Stimulated activated CD8-positive, alpha-beta memory T cell treated with anti-CD3 and anti-CD28 coated beads, Interleukin-12 subunit alpha, Interleukin-12 subunit beta, amount 100 ng/mL, for 24 hours (primary cell): ENCODE results near the gene PCCA.
"Not testable (repeated sequence)": the region's sequence is repeated elsewhere in the genome, so short reads cannot be mapped to it uniquely, and the experiment has no call there.

Source experiments
- DNase-seq: peaks from one replicate; pipeline ENCODE4 v3.0.0-alpha.2; 2020; ENCODE audit errors: extremely low read depth

Gene PCCA

DNA sequence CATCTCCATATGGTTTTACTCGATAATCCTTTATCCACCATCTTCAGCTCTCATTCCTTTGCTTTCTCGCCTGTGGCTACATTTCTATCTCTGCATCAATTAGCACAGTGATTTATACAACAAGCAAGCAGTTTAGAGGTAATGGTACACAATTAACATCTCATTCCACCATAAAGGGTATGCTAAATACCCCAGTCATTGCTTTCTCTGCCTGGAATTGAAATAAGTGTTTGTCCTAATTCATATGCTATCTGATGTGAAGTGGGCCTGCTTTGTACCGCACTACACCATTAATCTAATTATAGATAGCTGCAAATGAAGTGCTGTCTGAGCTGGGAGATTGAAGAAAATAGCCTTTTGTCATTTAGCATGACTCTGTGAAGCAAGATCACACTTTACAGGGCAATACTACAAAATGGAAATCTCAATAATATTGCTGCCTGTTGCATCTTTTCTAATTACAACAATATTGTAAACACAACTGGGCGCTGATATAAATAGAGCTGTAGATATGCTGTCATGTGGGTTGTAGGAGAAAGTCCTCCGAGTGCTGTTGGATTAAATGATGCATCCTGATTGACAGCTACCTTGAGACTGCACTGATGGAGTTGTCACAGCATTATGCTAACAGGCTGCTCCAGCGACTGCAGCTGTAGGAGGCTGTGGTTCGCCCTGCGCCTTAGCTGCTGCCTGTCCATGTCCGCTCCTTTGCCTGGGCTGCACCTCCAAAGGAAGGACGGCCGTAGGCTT lies 421.5 kb downstream of the PCCA start:
- DNase-seq: no peak

GRCh38 chr13:100511466-100511865 lies 422.6 kb downstream of the PCCA start:
- DNase-seq: no peak

GRCh38 chr13:100512422-100512821 lies 423.5 kb downstream of the PCCA start:
- DNase-seq: no peak

DNA sequence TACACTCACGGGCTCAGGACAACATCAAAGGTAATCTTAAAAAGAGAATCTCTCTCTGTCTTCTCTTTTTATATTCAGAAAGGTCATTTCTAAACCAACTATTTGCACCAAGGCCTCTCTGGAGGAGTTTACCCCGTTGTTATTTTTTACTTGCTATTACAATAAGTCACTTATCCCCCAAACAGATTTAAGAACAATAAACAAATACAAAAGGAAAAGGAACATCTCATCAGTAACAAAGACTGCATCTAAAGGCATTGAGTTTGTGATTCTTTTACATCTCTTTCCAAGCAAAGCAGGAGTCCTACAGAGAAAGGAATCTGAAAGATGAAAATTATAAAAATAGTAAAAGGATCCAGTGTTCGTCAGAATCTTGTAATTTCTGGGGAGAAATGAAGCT lies 424.3 kb downstream of the PCCA start:
- DNase-seq: no peak

GRCh38 chr13:100513987-100514670 lies 425.2 kb downstream of the PCCA start:
- DNase-seq: no peak

- peak; percentile 21 for DNase-seq
Observed at GRCh38 chr13:100514788-100515409, 426.0 kb downstream of the PCCA start.

DNA sequence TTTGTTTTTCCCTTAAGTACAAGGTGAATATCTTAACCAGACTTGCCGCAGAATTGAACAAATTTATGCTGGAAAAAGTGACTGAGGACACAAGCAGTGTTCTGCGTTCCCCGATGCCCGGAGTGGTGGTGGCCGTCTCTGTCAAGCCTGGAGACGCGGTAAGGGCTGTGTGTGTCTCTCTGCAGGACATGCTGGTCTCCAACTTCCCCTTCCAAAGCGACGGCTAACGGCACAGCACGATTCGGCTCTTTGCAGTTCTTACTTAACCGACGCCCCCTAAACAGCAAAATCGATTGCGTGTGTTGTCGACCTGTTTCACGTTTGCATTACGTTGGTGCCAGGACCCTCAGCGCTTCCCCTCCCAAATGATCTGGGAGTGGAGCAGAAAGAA lies 426.5 kb downstream of the PCCA start:
- no peak for DNase-seq

GRCh38 chr13:100517135-100517534 lies 428.2 kb downstream of the PCCA start:
- DNase-seq: no peak

GRCh38 chr13:100517728-100518127 lies 428.8 kb downstream of the PCCA start:
- DNase-seq: no peak

DNA sequence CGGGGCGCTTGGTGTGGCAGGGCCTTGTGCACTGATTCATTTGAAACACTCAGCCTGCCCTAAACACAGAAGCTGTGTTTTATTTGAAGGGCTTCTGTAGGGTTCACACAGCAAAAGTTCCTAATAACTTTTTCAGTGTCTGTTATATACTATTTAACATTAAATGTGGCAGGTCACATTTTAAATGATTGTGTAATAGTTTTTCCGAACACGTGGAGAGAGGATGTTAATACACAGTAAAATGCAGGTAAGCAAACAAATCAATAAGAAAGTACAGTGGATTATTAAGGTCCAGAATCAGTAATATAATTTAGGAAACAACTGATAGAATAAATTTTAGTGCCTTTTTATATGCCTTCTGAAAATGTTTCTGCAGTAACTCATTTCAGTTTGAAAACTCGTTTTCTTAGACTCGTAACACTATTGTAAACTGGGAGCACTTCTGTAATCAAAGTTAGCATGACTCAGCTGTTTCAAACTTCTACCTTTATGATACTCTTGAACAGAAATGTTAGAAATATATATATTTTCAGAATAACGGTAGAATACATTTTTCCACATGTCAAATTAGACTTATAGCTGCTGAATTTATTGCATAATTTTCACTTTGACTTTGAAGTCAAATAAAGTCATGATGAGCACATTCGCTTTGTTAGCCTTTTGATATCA lies 429.6 kb downstream of the PCCA start:
- DNase-seq: no peak

DNA sequence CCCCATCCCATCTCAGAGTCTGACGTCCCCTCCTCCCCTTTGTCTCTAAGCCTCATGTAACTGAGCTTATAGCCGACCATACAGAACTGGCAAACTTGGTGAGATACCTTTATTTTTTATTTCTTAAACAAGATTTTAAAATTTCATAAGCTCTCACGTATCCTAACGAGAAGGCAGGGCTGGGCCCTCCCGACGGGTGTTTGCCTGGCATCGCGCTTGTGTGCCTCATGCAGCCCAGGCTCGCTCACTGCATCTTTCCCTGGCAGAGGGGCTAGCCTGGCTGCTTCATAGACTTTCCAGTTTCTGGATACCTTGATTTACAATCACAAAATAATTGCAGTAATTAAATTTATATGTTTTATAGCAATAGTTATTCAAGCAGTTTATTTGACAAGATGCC lies 430.7 kb downstream of the PCCA start:
- DNase-seq: no peak

GRCh38 chr13:100520936-100521850 lies 432.3 kb downstream of the PCCA start:
- DNase-seq: no peak

GRCh38 chr13:100521851-100522617 lies 433.1 kb downstream of the PCCA start:
- DNase-seq: no peak

DNA sequence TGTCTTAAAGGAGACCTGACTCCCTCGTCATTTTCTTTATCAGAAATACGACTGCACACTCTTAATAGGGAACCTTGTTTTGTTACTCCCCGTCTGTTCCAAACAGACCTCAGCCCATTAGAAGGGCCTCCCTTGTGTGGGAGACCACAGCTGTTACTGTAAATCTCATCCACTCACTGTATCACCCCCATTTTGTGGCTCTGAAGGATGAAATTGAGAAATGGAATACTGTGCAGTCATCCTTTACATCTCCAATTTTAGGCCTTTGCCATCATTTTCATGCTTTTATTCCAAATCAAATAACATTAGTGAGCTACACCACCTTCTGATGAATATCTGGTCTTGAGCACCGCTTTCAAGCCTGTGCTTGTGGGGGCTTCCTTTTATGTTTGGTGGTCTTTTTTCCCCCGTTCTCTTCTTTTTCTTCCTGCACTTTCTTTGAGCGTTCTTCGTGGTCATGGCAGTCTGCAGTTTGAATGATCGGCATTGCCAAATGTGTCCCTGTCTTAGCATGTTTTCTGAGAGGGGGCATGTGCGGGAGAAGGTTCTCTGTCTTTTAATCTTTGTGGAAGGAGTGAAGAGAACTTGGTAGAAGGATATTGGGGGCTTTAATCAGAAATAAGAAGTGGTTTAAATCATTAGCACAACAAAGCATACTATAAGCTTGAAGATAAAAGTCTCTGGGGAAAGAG lies 433.9 kb downstream of the PCCA start:
- no peak for DNase-seq

- DNase-seq: no peak
Observed at GRCh38 chr13:100523411-100523810, 434.5 kb downstream of the PCCA start.

DNA sequence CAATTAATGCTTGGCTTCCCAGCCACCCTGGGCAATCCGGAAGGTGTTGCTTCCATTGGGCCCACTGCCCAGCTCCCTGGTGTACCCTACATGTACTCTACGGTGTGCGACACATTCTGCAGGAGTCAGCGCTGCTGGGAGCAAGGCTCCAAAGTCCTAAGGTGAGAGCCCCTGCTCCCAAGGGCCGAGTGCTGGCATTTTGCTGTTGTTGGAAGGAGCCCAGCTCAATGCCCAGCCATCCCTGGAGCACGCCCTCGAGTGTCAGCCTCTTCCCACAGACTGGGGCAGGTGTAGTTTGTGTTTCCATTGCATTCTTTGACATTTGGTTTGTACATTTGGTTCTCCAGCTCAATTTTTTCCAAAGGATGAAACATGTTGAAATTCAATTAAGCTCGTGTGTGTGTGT lies 435.1 kb downstream of the PCCA start:
- no peak for DNase-seq

GRCh38 chr13:100524688-100525087 lies 435.8 kb downstream of the PCCA start:
- not testable (repeated sequence) for DNase-seq

DNA sequence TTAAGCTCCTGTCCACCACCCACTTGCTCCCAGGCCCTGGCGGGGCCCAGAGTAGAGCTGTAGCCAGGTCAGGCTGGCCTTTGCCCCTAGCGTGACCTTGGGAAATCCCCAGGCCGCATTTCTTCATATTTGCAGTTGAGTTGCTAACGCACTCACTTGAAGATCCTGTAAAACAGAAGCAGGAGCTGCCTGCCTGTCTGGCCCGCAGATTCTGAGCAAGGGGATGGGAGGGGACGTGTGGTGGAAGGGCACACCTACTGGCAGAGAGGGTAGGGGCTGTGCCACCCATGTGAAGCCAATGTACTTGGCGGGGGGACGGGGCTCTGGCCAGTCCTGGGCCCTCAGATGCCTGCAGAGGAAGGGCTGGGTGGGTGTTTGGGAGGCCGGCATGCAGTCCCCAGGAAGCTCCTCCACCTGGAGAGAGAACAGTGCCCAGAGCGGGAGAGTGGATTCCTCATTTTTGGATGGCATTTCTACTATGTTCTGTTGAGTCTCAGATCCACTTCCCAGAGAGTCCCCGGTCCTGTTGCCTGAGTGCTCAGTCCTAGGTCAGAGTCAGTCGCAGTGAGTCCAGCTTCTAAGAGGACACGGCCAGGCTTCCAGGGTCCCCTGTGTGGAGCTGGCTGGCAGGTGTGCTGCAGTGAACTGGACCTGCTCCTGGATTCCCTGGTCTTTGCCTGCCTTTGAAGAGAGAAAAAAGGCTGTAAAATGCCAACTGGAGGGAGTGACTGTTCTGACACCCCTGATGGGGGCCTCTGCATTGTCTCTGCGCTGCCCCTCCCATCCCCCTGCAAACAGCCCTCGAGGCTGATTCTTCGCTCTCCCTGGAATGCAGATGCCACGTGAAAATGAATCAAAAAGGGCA lies 436.8 kb downstream of the PCCA start:
- no peak for DNase-seq
